Measurements from ENCODE around the gene ADARB2. TPM values are rescaled to one million over a fixed set of nuclear protein-coding genes. Genes with fewer than 3 reads are reported as not detected.

ADARB2 gene
- total RNA-seq, 1 experiment from 2014 or later, result not detected

- BruUV-seq (replicated peaks), result no TSS peak
- no peak overlapping the region for H3K27ac Mint-ChIP-seq (ENCODE audit: unreplicated experiment)
- H3K9me3 Mint-ChIP-seq (ENCODE audit: low read depth, unreplicated experiment), result peaks cover 3% of the 10 kb centered on the region
- no peaks in the 10 kb centered on the region for H3K4me1 Mint-ChIP-seq (ENCODE audit: low read depth, unreplicated experiment)
- H3K4me3 Mint-ChIP-seq (ENCODE audit: low read depth, unreplicated experiment), result no peak overlapping the region
- no peak for DNase-seq
- CTCF ChIA-PET, result no interaction called here
- H3K27me3 Mint-ChIP-seq (ENCODE audit: unreplicated experiment), result peaks cover 13% of the 10 kb centered on the region
- intact Hi-C loops (cut with micrococcal nuclease; ENCODE audit: unreplicated experiment), result no loop called here
- H3K36me3 Mint-ChIP-seq (ENCODE audit: insufficient read depth, unreplicated experiment), result no peaks in the 10 kb centered on the region
- no peak for TF ChIP-seq CTCF (IDR thresholded peaks at IDR 0.05; ENCODE audit: unreplicated experiment)
These were observed 59.2 kb downstream of the ADARB2 start for GRCh38 chr10:1678084-1678483.

DNA sequence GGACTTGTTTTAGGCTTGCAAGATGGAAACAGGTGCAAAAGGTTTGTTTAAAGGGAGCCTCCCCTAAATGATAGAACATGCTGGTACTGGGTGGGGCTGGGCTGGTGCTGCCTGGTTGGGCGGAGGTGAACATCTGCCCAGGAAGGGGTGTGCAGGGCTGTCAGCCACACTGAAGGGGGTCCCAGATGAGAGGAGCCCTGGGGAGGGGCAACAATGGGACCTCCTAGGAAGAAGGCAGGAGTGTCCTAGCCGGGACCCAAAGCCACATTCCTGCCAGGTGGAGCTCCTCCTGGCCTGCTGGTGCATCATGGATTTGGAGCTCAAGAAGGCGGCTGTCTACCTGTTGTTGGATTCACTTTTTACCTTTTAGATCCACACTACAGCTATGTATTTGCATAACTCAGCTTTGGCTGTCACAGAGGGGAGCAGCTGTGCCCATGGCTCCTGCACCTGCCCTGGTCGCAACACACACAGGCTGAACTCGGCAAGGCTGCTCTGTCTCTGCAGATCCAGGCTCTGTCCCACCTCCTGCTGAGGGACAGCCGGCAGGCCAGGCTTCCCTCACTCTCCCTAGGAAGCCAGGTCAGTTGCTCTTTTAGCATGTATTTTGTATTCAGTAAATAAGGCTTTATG lies 59.9 kb downstream of the ADARB2 start:
- CTCF ChIA-PET, result no interaction called here
- DNase-seq, result no peak
- no peak overlapping the region for H3K4me3 Mint-ChIP-seq (ENCODE audit: low read depth, unreplicated experiment)
- no peaks in the 10 kb centered on the region for H3K4me1 Mint-ChIP-seq (ENCODE audit: low read depth, unreplicated experiment)
- peaks cover 13% of the 10 kb centered on the region for H3K27me3 Mint-ChIP-seq (ENCODE audit: unreplicated experiment)
- no peak overlapping the region for H3K27ac Mint-ChIP-seq (ENCODE audit: unreplicated experiment)
- H3K9me3 Mint-ChIP-seq (ENCODE audit: low read depth, unreplicated experiment), result peaks cover 3% of the 10 kb centered on the region
- intact Hi-C loops (cut with micrococcal nuclease; ENCODE audit: unreplicated experiment), result no loop called here
- BruUV-seq (replicated peaks), result no TSS peak
- no peak for TF ChIP-seq CTCF (IDR thresholded peaks at IDR 0.05; ENCODE audit: unreplicated experiment)
- no peaks in the 10 kb centered on the region for H3K36me3 Mint-ChIP-seq (ENCODE audit: insufficient read depth, unreplicated experiment)

- no peak for TF ChIP-seq CTCF (IDR thresholded peaks at IDR 0.05; ENCODE audit: unreplicated experiment)
- no peaks in the 10 kb centered on the region for H3K4me1 Mint-ChIP-seq (ENCODE audit: low read depth, unreplicated experiment)
- BruUV-seq (replicated peaks), result no TSS peak
- no peak overlapping the region for H3K27ac Mint-ChIP-seq (ENCODE audit: unreplicated experiment)
- CTCF ChIA-PET, result no interaction called here
- H3K36me3 Mint-ChIP-seq (ENCODE audit: insufficient read depth, unreplicated experiment), result no peaks in the 10 kb centered on the region
- H3K27me3 Mint-ChIP-seq (ENCODE audit: unreplicated experiment), result no peaks in the 10 kb centered on the region
- no peaks in the 10 kb centered on the region for H3K9me3 Mint-ChIP-seq (ENCODE audit: low read depth, unreplicated experiment)
- intact Hi-C loops (cut with micrococcal nuclease; ENCODE audit: unreplicated experiment), result no loop called here
- no peak for DNase-seq
- H3K4me3 Mint-ChIP-seq (ENCODE audit: low read depth, unreplicated experiment), result no peak overlapping the region
These were observed 62.8 kb downstream of the ADARB2 start for GRCh38 chr10:1674501-1674900.

DNA sequence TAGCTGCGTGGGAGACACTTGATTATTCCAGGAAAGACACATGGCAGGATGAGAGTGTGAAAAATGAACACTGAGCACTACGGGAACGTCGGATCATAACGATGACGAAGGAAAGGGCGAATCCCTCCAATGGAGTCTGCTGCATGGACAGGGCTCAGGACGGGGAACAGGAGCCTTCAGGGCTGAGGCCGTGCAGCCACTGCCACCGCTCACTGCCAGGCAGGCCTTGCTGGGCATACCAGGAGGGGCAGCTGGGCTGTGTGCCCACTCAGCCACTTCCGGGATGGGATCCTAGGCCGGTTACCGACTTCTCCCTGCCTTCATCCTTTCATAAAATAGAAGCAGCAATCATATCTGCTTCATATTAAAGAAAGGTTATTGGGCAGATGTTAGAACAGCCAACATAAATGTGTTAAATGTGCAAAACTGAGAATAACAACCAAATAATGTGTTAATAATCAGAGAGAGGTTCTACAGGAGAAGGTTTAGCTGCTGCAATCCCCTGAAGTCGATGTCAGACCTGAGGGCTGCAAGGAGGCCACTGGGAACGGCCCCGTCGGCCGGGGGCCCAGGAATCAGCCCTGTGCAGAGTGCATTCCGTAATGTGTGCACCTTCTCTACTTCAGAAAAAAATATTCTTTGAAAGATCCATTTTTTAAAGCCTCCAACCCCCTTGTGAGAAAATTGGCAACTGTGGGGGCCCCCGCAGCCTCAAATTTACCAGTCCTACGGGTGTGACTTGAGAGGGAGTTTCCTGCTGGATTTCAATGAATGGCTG lies 63.6 kb downstream of the ADARB2 start:
- intact Hi-C loops (cut with micrococcal nuclease; ENCODE audit: unreplicated experiment), result no loop called here
- no peak for DNase-seq
- Mint-ChIP-seq H3K36me3 (ENCODE audit: insufficient read depth, unreplicated experiment) (no peaks in the 10 kb centered on the region), H3K27me3 (ENCODE audit: unreplicated experiment) (no peaks in the 10 kb centered on the region), H3K9me3 (ENCODE audit: low read depth, unreplicated experiment) (no peaks in the 10 kb centered on the region), H3K4me3 (ENCODE audit: low read depth, unreplicated experiment) (no peak overlapping the region), H3K4me1 (ENCODE audit: low read depth, unreplicated experiment) (no peaks in the 10 kb centered on the region), H3K27ac (ENCODE audit: unreplicated experiment) (no peak overlapping the region)
- no peak for TF ChIP-seq CTCF (IDR thresholded peaks at IDR 0.05; ENCODE audit: unreplicated experiment)
- BruUV-seq (replicated peaks), result no TSS peak
- CTCF ChIA-PET, result no interaction called here

Data from Calu3 (cell line).